C4-2B (cell line): ENCODE measurements around the gene CAMTA1.

Source experiments
- H3K27ac ChIP-seq: fragments of 450-650 bp; 2 replicates; pipeline ENCODE4 v1.5.1; 2017
- ZFX ChIP-seq: fragments of 450-650 bp; IDR thresholded peaks from 2 replicates; pipeline ENCODE4 v1.6.1; 2017
- TF ChIP-seq, protein P1 (sequence below): fragments of 450-650 bp; conservative IDR thresholded peaks from 2 replicates; pipeline ENCODE4 v1.5.1; 2017; ENCODE audit warnings: mild to moderate bottlenecking

CAMTA1 gene

GRCh38 chr1:7127322-7128075 lies 342.2 kb downstream of the CAMTA1 start:
- H3K27ac ChIP-seq = no peak overlapping the region
- TF ChIP-seq ZFX = no peak
- TF ChIP-seq, protein P1, sequence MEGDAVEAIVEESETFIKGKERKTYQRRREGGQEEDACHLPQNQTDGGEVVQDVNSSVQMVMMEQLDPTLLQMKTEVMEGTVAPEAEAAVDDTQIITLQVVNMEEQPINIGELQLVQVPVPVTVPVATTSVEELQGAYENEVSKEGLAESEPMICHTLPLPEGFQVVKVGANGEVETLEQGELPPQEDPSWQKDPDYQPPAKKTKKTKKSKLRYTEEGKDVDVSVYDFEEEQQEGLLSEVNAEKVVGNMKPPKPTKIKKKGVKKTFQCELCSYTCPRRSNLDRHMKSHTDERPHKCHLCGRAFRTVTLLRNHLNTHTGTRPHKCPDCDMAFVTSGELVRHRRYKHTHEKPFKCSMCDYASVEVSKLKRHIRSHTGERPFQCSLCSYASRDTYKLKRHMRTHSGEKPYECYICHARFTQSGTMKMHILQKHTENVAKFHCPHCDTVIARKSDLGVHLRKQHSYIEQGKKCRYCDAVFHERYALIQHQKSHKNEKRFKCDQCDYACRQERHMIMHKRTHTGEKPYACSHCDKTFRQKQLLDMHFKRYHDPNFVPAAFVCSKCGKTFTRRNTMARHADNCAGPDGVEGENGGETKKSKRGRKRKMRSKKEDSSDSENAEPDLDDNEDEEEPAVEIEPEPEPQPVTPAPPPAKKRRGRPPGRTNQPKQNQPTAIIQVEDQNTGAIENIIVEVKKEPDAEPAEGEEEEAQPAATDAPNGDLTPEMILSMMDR = no peak

DNA sequence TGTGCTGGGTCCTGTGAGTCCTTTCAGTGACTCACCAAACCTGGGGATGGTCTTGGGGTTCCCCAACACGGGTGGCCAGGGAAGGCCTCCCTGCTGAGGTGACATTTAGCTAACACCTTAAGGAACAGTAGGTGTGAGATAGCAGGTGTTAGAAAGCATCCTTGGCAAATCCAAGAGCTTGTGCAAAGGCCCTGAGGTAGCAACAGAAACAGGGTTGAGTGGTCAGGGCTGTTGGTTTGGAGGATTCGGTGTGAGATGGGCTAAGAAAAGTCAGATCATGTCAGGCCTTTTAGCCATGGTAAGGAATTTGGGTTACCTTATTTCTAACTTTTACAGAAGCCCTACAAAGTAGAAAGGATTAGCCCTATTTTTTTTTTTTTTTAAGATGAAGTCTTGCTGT lies 343.0 kb downstream of the CAMTA1 start:
- TF ChIP-seq, protein P1 = no peak
- TF ChIP-seq ZFX = no peak

DNA sequence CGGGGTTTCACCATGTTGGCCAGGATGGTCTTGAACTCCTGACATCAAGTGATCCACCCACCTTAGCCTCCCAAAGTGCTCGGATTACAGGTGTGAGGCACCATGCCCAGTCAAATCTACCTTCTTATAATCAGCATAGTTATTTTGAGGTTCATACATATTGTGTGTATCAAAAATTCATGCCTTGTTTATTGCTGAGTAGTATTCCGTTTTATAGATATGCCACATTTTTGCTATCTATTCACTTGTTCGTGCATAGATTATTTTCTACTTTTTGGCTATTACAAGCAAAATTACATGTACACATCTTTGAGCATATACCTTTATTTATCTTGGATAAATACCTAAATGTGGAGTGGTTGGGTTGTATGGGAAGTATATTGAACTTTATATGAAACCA lies 344.9 kb downstream of the CAMTA1 start:
- H3K27ac ChIP-seq = no peak overlapping the region
- TF ChIP-seq, protein P1 = no peak
- no peak for TF ChIP-seq ZFX

More for the DNA sequence above, 343.0 kb downstream of the CAMTA1 start:
- H3K27ac ChIP-seq = no peak overlapping the region

DNA sequence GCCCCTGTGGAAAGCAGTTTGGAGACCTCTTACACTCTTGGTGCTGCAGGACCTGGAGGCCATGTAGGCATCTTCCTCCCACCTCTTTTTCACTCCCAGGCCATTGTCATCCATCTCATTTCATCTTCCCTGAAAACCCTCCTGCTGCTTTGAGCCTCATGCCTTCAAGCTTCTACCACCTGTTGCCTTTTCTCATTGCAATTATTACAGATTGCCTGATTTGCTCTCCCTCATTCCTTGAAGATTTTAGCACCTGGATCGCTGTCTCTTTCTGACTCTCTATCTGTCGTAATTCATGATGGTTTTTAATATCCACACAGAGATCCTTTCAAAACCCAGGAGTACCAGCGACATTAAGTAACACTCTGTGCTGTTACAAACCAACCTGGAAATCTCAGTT lies 350.2 kb downstream of the CAMTA1 start:
- TF ChIP-seq ZFX = no peak
- TF ChIP-seq, protein P1 = no peak
- no peak overlapping the region for H3K27ac ChIP-seq

DNA sequence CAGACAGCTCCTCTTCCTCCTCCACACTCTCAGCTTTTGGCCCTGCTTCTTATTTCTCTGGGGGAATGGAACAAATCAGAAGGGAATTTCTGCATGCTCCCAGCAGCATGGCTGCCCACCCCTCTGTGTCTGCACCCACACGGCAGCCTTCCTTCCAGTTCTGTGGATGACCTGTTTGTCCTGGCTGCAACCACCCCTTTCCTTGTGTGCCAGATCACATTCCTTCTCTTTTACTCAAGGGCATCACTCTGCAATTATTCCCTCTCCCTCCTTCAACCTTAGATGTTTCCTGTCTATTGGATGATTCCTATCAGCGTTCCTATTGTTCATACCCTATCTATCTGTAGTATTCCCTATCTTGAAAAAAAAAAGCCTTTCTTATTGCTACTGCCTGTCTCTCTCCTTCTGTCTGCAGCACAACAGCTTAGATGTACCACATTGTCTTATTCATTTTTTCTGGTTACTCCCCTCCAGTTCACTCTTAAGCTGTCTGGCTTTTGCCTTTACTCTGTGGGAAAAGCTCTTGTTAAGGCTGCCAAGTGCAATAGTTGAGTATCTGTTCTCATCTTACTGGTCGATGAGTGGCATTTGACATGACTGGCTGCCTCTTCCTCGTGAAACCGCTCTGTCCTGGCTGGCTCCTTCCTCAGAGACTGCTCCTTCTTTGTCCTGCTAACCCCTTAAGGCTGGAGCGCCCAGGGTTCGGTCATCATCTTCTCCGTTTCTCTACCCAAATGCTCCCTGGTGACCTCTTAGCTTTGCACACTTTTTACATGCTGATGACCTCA lies 351.1 kb downstream of the CAMTA1 start:
- no peak for TF ChIP-seq ZFX
- TF ChIP-seq, protein P1 = no peak
- no peak overlapping the region for H3K27ac ChIP-seq

DNA sequence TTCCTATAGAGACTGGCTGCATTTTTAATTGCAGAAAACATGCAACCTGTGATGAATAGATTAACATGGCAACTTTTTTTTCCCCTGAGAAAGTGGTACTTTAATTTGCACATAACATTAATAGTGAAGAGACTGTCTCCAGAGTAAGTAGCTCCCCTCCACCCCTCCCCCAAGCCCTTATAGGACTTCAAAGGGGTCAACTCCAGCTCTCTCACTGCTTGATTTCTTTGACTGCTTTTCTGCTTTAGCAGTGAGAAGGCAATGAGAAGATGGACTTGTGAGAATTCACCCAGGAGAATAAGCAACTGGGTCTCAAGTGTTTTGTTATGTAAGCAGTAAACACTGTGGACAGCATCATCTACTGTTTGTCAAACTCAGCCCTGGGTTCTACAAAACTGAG lies 355.0 kb downstream of the CAMTA1 start:
- TF ChIP-seq, protein P1 = no peak
- no peak for TF ChIP-seq ZFX

DNA sequence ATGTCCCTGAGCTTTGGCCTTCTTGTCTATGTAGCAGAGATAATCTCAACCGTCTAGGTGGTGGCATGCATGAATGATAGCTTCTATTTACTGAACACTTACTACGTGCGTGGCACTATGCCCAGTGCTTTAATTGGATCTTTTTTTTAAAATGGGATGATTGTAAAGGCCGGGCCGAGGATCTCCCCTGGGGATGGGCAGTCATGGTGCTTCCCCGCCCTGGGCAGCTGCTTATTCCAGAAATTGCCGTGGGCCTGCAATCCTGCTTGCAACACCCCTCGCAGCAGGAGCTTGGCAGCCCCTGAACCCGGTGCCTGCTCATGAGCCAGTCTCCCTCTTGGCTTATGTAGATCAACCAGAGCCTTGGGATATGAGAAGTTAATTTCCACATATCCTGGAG lies 360.7 kb downstream of the CAMTA1 start:
- H3K27ac ChIP-seq = no peak overlapping the region
- TF ChIP-seq, protein P1 = no peak
- TF ChIP-seq ZFX = no peak

More for the DNA sequence above, 355.0 kb downstream of the CAMTA1 start:
- no peak overlapping the region for H3K27ac ChIP-seq
